DOHH2 (cell line): ENCODE measurements around the gene VGLL1.

Source experiments
- H3F3A ChIP-seq: fragments of 200-600 bp; sonication (generic), shearing (Covaris generic); 2 replicates; pipeline ENCODE4 v1.6.0; 2016; ENCODE audit warnings: antibody characterized with exemption, mild to moderate bottlenecking; ENCODE audit not compliant: control insufficient read depth, insufficient read depth
- H3K27ac ChIP-seq: fragments of 200-600 bp; sonication (generic); 2 replicates; pipeline ENCODE4 v1.5.1; 2014; ENCODE audit warnings: low read depth, mild to moderate bottlenecking, low read length, moderate library complexity
- H3K27me3 ChIP-seq: fragments of 200-600 bp; sonication (generic); 2 replicates; pipeline ENCODE4 v1.6.1; 2014; ENCODE audit warnings: mild to moderate bottlenecking, low read length, mixed read lengths; ENCODE audit not compliant: control insufficient read depth
- H3K36me3 ChIP-seq: fragments of 200-600 bp; sonication (generic); 2 replicates; pipeline ENCODE4 v1.6.1; 2014; ENCODE audit warnings: mild to moderate bottlenecking, low read length, moderate library complexity, mixed read lengths; ENCODE audit not compliant: control insufficient read depth
- H3K4me1 ChIP-seq: fragments of 200-600 bp; sonication (generic); 2 replicates; pipeline ENCODE4 v1.6.1; 2014; ENCODE audit warnings: mild to moderate bottlenecking, low read length, mixed read lengths; ENCODE audit not compliant: control insufficient read depth
- H3K4me2 ChIP-seq: fragments of 200-600 bp; sonication (generic); 2 replicates; pipeline ENCODE4 v1.6.0; 2014; ENCODE audit warnings: mild to moderate bottlenecking, low read length, moderate library complexity
- H3K4me3 ChIP-seq: fragments of 200-600 bp; sonication (generic); 2 replicates; pipeline ENCODE4 v1.5.1; 2014; ENCODE audit warnings: mild to moderate bottlenecking, low read length, mixed read lengths
- H3K79me2 ChIP-seq: fragments of 200-600 bp; sonication (generic); 2 replicates; pipeline ENCODE4 v1.6.1; 2014; ENCODE audit warnings: mild to moderate bottlenecking, low read length, mixed read lengths; ENCODE audit not compliant: control insufficient read depth
- H3K9me2 ChIP-seq: fragments of 200-600 bp; sonication (generic); replicated peaks from 2 replicates; pipeline ENCODE4 v1.6.1; 2014; ENCODE audit warnings: mild to moderate bottlenecking, low read length, mixed read lengths; ENCODE audit not compliant: control insufficient read depth
- H3K9me3 ChIP-seq: fragments of 200-600 bp; sonication (generic); 2 replicates; pipeline ENCODE4 v1.6.1; 2014; ENCODE audit warnings: antibody characterized with exemption, low read length, mixed read lengths; ENCODE audit not compliant: control insufficient read depth, insufficient read depth
- H4K20me1 ChIP-seq: fragments of 200-600 bp; sonication (generic); 2 replicates; pipeline ENCODE4 v1.6.0; 2014; ENCODE audit warnings: low read depth, mild to moderate bottlenecking, antibody characterized with exemption, low read length, moderate library complexity; ENCODE audit not compliant: control insufficient read depth, insufficient read depth
- EZH2phosphoT487 ChIP-seq: fragments of 200-600 bp; sonication (generic); IDR thresholded peaks from 2 replicates; pipeline ENCODE4 v1.6.1; 2017; ENCODE audit warnings: borderline replicate concordance, mild to moderate bottlenecking, antibody characterized with exemption, low read length, moderate library complexity, mixed read lengths
- TF ChIP-seq, protein P1 (sequence below): fragments of 200-600 bp; sonication (generic); IDR thresholded peaks from one replicate; pipeline ENCODE4 v1.5.1; 2014; ENCODE audit warnings: antibody characterized with exemption, mild to moderate bottlenecking, low read depth, low read length; ENCODE audit not compliant: poor library complexity, severe bottlenecking

Gene VGLL1

DNA sequence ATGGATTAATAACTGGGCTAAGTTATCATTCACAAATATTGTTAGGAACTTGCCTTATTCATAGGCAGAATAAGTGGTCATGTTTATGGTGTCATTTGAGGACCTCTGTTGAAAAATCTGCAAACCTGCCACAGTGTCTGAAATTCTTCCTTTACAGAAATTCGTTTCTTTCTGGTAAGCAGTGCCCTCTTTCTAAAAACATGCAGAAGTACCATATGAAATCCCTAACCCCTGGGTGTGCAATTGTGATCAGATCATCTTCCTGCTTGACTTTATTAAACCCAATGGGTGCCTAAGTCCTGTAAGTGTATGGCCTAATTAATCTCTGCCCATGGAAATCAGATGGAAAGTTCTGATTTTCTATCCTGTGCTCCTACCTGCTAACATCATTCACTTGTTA, 39.0 kb upstream of the VGLL1 start:
- no peaks in the 10 kb centered on the region for H4K20me1 ChIP-seq
- no peaks in the 10 kb centered on the region for H3K9me2 ChIP-seq
- no peaks in the 10 kb centered on the region; the same call in 1 of the 2 replicates for H3K27me3 ChIP-seq
- no peak for TF ChIP-seq EZH2phosphoT487
- TF ChIP-seq, protein P1, sequence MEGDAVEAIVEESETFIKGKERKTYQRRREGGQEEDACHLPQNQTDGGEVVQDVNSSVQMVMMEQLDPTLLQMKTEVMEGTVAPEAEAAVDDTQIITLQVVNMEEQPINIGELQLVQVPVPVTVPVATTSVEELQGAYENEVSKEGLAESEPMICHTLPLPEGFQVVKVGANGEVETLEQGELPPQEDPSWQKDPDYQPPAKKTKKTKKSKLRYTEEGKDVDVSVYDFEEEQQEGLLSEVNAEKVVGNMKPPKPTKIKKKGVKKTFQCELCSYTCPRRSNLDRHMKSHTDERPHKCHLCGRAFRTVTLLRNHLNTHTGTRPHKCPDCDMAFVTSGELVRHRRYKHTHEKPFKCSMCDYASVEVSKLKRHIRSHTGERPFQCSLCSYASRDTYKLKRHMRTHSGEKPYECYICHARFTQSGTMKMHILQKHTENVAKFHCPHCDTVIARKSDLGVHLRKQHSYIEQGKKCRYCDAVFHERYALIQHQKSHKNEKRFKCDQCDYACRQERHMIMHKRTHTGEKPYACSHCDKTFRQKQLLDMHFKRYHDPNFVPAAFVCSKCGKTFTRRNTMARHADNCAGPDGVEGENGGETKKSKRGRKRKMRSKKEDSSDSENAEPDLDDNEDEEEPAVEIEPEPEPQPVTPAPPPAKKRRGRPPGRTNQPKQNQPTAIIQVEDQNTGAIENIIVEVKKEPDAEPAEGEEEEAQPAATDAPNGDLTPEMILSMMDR: no peak
- H3K9me3 ChIP-seq: no peaks in the 10 kb centered on the region
- H3K27ac ChIP-seq: no peak overlapping the region
- H3K36me3 ChIP-seq: peaks cover 5% of the 10 kb centered on the region; the same call in 1 of the 2 replicates
- peaks cover 6% of the 10 kb centered on the region for H3K79me2 ChIP-seq
- H3K4me1 ChIP-seq: peaks cover 18% of the 10 kb centered on the region
- H3F3A ChIP-seq: peaks cover 6% of the 10 kb centered on the region
- H3K4me2 ChIP-seq: no peak overlapping the region
- H3K4me3 ChIP-seq: no peak overlapping the region

DNA sequence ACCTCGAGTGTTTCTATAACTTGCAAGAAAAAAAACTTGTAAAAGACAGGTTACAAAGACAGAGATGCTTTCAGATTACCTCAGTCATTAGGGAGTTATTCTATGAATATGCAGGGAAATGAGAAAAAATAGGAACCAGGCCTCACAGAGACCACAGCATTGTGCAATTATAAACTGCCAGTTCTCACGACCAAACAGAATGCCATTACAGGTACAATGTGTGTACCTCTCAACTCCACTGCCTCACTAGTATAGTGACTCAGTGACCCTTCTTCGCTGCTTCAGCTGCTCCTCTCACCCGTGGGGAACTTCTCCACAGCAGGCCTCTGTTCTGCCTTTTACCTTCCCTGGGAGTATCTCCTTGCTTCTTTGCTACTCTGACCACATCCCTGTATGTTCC, 37.0 kb upstream of the VGLL1 start:
- Histone ChIP-seq H3K4me3 (no peak overlapping the region), H3K4me2 (no peak overlapping the region), H3F3A (peaks cover 6% of the 10 kb centered on the region), H3K4me1 (peaks cover 28% of the 10 kb centered on the region), H3K27me3 (no peaks in the 10 kb centered on the region; the same call in 1 of the 2 replicates), H3K27ac (no peak overlapping the region), H3K36me3 (peaks cover 9% of the 10 kb centered on the region), H3K79me2 (peaks cover 25% of the 10 kb centered on the region), H4K20me1 (no peaks in the 10 kb centered on the region), H3K9me3 (no peaks in the 10 kb centered on the region), H3K9me2 (no peaks in the 10 kb centered on the region)
- no peak for TF ChIP-seq EZH2phosphoT487
- TF ChIP-seq, protein P1: no peak

DNA sequence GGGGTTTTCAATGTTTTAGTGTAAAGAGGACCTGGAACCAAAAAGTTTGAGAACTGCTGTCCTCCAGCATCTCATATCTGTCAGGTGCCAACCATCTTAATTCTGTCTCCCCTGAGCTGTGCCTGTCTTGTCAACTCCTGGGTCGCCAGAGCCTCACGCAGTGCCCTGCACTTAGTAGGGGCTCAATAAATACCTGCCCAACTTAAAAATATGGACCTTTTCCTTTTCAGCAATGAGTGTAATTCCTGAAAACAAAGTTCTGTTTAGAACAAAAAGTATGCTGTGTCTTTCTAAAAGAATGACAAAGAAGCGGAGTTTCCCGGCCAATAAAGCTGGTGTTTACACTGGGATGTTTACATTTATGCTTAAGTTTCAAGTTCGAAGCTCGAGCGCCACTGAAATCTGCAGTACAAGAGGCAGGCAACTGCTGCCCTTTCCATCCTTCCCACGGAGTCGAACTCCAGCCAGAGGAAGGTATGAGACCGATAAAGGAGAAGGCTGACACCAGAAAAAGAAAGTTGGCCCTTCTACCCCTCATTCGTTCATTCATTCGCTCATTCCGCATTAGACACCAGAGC, 35.7 kb upstream of the VGLL1 start:
- Histone ChIP-seq H3K9me2 (no peaks in the 10 kb centered on the region), H3K27me3 (no peaks in the 10 kb centered on the region), H3F3A (peaks cover 6% of the 10 kb centered on the region), H3K27ac (peak overlapping the region; percentile 89), H4K20me1 (no peaks in the 10 kb centered on the region), H3K79me2 (peaks cover 25% of the 10 kb centered on the region), H3K4me3 (peak overlapping the region; percentile 95), H3K4me1 (peaks cover 22% of the 10 kb centered on the region), H3K36me3 (peaks cover 21% of the 10 kb centered on the region), H3K4me2 (peak overlapping the region; percentile 85), H3K9me3 (no peaks in the 10 kb centered on the region)
- TF ChIP-seq, protein P1: no peak
- no peak for TF ChIP-seq EZH2phosphoT487
